DMS153 (cell line): ENCODE measurements around the gene CPT1C.
A peak's percentile ranks its signal among the peaks of the same experiment; 100 is the strongest.

Experiments used
- DNase-seq: peaks from one replicate; lab custom pipeline; 2025; lab: John Stamatoyannopoulos, UW

Gene CPT1C

DNA sequence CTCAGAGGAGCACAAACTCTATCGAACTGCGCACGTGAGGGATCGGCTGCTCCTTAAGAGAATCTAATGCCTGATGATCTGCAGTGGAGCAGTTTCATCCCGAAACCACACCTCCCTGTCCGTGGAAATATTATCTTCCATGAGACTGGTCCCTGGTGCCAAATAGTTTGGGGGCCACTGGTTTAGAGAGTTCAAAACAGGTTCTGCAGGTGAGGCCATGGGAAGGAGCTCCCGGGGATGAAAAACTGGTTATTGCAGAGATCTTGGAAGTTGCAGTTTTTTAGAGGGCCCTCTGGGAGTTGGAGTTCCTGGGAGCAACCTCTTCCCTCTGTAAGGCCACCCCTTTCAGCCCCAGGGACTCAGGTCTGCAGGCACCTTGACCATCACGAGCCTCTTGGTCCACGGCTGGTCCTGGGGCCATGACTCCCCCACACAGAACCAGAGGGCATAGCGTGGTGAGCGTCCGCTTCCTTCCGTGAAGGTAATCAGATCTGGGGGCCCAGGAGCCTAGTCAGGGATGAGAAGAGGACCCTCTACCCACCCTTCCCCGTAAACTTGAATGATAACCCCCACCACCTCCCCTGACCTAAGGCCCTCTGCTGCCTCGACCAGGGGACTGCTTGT is 30.5 kb upstream of the CPT1C start:
- no peak for DNase-seq

DNA sequence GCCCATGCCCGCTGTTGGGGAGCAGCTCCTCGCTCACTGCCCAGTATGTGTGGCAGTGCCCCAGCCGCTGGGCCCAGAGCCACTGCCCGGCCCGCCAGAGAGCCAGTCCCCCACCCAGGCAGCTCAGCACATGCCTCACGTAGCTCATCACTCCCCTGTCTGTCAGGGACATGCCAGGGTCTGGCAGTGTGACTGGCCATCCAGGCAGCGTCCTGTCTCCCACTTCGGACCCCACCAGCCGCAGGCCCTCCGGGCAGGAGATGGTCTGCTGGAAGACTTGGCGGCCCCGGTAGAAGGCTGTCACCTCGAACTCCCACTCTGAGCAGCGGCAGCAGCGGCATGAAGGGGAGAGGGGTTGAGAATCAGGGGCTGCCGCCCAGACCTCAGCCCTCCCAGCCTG is 28.9 kb upstream of the CPT1C start:
- no peak for DNase-seq

DNA sequence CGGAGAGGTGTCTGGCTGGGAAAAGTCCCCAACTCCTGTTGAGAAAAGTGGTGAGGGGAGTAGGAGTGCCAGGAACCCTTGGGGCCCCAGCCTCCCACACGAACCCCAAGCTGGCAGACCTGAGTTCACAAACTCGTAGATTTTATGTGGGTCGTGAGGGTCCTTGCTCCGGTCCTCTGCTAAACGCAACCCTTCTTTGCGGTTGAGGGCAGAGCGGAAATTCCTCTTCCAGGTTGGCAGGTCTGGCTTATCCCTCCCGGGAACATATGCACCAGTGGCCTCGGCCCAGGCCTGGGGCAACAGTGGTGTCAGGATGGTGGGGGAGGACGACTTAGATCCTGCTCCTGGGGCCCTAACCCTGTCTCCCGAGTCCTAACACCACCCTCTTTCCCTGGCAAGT is 27.7 kb upstream of the CPT1C start:
- no peak for DNase-seq

GRCh38 chr19:49664171-49665035 is 26.5 kb upstream of the CPT1C start:
- peak; percentile 83 for DNase-seq

DNA sequence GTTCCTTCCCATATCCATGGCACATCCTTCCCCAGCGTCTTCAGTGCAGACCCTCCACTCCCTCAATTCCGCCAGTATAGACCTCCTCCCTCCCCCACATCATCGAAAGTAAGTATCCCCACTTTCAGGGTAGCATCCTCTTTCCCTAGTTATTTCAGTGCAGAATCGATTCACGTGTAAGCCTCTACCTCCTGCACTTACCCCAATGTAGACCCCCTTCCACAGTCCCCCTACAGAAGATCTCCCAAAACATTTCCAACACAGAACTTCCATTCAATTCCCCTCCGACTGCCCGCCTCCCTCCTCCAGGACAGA is 25.9 kb upstream of the CPT1C start:
- no peak for DNase-seq

DNA sequence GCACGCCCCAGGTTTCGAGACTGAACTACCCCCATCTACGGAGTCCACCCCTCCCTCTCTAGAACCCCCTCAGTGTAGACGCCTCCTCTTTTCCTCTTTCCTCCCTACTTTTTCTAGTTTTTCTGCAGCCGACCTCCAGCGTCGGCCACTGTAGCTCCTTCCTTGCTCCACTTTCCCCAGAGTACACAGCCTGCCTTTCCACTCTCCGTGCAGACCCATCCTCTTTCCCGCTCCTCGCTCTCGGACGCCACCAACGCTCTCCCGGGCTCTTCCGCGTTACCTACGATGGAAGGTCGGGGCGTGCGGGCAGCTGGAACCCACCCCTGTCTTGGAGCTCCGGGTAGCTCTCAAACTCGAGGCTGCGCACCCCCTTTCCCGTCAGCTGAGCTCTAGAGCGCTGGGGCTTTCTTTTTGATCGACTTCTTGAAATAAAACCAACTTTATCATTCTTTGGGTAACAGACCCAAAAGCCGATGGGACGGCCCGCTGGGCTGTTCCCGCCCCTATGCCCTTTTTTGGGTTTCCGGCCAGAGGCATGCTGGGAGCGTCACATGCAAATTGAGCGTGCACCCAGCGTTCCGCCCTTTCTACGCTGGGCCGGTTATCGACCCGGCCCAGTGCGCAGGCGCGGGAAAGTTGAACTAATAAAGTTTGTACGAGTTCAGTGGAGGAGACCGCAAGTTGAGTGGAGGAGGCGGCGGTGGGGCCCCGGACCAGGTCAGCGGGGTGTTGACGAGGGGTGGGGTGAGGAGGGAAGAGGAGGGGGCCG is 25.4 kb upstream of the CPT1C start, which contains the start of the genes BCL2L12 and IRF3:
Gene BCL2L12, plus strand, starts transcription at position 583 of the 769 bp plus-strand sequence. CDS start 760 bp downstream, outside the sequence.
Gene IRF3, minus strand, starts transcription at position 507 of the 769 bp plus-strand sequence. CDS start 1,019 bp downstream, outside the sequence.
- DNase-seq: peak; percentile 86

GRCh38 chr19:49666120-49666444 is 24.8 kb upstream of the CPT1C start:
- DNase-seq: no peak

- DNase-seq: no peak
These were observed 23.4 kb upstream of the CPT1C start for GRCh38 chr19:49667473-49667872.

GRCh38 chr19:49669516-49669915 is 21.4 kb upstream of the CPT1C start:
- no peak for DNase-seq

DNA sequence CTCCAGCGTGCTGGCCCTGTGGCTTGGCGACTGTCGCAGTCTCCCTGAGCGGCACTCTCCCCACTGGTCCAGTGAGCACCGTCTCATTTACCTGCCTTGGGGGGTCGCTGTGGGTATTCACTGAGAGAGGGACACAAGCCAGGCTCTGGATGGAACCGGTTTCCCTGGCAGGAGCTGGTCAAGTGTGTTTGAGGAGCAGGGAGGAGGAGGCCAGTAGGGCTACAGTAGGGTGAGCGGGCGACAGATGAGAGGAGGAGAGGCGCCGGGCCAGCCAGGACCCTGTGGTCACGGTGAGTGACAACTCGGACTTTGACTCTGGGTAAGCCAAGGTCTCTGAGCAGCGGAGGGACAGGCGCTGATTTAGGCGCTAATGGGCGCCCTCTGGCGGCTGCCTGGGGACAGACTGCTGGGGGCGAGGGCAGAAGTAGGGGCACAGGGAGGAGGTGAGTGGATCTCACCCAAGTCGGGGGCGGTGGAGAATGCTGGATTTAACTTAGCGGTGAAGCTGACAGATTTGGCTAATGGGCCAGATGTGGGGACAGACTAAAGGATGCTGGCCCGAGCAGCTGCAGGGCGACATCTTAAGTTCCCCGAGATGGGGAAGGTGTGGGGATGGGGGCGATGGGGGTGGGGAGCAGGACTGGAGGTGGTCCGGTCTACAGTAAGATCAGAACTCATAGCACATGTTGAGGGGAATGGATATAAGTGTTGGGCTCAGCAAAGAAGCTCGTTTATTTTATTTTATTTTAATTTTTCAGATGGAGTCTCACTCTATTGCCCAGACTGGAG is 18.6 kb upstream of the CPT1C start:
- DNase-seq: peak; percentile 63

GRCh38 chr19:49676136-49676783 is 14.7 kb upstream of the CPT1C start:
- peak; percentile 90 for DNase-seq

DNA sequence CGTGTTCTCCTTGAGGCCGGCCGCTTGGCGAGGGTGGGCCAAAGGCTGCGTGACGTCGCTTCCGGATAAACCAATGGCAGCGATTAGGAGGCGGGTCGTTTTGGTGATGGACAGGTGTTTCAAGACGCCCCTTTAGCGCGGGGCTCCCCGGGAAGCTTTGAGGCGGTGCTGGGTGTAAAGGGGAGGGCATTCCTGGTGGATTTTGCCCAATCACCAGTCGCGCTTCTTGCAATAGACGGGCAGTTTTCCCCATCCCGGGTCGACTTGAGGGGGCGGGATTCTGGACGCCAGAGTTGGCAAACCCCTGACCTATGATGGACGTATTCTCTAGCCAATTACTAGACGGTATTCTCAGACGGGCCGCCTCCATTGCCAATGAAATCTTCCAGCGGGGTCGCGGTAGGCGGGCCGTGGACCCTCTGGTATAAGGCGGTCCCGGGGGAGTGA is 14.1 kb upstream of the CPT1C start:
- DNase-seq: peak; percentile 99

GRCh38 chr19:49677231-49677900 is 13.6 kb upstream of the CPT1C start, which contains the start of gene PRMT1:
Gene PRMT1 (plus strand): TSS chr19:49677271. CDS start chr19:49677281, 10 bp downstream.
- DNase-seq: no peak

- DNase-seq: no peak
These were observed 12.8 kb upstream of the CPT1C start for GRCh38 chr19:49677901-49678674.

DNA sequence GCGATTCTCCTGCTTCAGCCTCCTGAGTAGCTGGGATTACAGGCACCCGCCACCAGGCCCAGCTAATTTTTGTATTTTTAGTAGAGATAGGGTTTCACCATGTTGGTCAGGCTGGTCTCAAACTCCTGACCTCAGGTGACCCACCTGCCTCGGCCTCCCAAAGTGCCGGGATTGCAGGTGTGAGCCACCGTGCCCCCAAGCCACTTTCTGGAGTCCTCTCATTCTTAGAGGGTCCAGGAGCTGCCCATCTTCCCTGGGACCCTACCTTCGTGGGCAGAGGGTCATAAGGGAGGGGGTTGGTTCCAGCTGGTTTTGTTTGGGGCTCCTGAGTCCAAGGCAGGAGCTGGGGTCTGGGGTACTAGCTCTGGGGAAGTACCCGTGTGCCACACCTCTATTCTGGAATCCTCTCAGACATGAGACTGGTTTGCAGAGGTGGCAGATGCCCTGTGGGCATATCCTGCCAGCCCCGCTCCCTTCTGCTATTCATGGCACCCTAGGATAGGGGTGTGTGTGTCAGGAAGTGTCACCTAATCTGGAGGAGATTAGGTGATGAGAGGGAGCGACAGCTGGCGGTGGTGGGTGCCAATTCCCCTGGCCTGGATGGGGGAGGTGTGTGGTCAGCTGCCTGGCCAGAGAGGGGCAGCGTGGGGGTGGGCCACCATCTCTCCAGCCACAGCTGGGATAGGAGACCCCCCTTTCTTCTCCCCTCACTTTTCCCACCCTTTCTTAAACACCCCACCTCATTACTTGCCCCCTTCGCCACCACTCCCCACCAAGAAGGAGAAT is 11.7 kb upstream of the CPT1C start:
- DNase-seq: no peak

DNA sequence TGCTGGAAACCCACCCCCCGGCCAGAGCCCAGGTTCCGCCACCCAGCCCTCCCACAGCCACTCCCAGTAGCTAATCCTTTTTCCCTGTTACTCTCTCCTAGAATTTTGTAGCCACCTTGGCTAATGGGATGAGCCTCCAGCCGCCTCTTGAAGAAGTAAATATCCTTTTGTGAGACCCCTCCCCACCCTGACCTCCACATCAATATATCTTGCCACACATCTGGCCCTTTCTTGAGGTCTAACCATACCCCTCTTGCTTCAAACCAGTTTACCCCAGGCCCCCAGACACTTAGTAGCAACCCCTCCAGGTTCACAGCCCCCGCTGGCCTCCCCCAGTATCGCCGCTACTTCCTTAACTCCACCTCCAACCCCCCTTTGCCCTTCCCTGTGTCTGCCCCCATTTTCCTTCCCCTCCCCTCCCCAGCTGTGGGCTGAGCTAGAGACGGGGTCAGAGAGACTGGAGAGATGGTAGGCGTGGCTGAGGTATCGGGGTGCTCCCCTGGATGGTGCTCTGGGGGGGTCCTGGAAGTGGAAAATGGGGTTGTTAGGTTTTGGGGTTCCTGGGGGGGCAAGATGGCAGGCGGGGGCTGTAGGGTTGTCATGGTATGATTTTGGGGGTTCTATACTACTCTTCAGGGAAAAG is 11.0 kb upstream of the CPT1C start:
- no peak for DNase-seq

GRCh38 chr19:49680421-49681351 is 10.2 kb upstream of the CPT1C start:
- peak; percentile 17 for DNase-seq
